ENCODE results near the gene GNAI3.

Gene GNAI3

GRCh38 chr1:109548321-109549267 lies at the start of gene GNAI3:
Gene GNAI3, plus strand, starts transcription at chr1:109548615. Its CDS starts 106 bp downstream, at chr1:109548721.
- DNase-seq, result peak; percentile 92

DNA sequence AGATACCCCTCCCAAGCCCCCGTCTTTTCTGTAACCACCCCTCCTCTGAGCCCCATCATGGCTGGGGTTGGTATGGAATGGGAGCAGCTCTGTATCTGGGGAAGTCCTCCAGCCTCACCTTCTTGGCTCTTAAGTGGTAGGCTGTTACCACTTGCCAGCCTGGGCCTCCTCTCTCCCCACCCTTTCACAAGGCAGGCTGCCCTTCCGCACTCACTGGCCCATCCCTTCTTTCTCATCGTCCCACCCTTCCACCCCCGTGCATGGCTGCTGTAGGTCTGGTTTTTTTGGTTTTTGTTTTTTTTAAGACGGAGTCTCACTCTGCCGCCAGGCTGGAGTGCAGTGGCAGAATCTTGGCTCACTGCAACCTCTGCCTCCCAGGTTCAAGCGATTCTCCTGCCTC lies 49.3 kb upstream of the GNAI3 start:
- no peak for DNase-seq

GRCh38 chr1:109499661-109500536 lies 48.5 kb upstream of the GNAI3 start:
- DNase-seq, result peak; percentile 24

GRCh38 chr1:109500941-109501381 lies 47.5 kb upstream of the GNAI3 start:
- no peak for DNase-seq

DNA sequence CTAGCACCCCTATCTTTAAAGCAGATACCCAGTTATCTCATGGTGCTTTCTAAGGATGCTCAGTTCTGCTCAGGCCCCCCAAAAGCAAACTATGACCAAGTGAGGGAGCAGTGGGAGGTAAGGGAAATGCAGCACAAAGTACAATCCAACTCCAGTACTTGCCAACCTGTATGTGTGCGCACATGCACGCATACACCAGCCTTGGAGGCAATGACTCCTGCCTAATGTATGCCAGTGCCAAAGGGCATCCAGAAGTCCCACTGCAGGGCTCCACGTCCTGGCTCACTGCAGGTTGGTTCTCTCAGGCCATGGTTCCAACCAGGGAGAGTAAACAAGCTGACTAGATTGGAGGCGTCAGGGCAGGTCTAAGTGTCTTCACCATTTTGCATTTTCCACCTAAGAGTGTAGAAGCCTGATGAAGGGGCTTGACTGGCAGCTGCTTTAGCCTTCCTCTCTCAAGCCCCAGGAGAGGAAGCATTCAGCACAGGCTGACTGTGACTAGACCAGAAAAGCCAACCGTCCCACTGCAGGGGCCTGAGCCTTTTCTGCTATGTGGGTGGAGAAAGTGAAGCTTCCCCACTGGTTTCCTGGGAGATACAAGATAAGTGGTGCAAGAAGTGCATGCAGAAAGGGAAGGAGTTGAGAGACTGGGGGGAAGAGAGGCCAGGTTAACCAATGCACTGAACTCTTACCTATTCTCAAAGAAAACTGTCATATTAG lies 46.6 kb upstream of the GNAI3 start:
- DNase-seq, result no peak

GRCh38 chr1:109502364-109502851 lies 46.0 kb upstream of the GNAI3 start:
- DNase-seq, result no peak

- no peak for DNase-seq
Measured at GRCh38 chr1:109503935-109504334, 44.5 kb upstream of the GNAI3 start.

- DNase-seq, result no peak
Measured at GRCh38 chr1:109504974-109505373, 43.4 kb upstream of the GNAI3 start.

DNA sequence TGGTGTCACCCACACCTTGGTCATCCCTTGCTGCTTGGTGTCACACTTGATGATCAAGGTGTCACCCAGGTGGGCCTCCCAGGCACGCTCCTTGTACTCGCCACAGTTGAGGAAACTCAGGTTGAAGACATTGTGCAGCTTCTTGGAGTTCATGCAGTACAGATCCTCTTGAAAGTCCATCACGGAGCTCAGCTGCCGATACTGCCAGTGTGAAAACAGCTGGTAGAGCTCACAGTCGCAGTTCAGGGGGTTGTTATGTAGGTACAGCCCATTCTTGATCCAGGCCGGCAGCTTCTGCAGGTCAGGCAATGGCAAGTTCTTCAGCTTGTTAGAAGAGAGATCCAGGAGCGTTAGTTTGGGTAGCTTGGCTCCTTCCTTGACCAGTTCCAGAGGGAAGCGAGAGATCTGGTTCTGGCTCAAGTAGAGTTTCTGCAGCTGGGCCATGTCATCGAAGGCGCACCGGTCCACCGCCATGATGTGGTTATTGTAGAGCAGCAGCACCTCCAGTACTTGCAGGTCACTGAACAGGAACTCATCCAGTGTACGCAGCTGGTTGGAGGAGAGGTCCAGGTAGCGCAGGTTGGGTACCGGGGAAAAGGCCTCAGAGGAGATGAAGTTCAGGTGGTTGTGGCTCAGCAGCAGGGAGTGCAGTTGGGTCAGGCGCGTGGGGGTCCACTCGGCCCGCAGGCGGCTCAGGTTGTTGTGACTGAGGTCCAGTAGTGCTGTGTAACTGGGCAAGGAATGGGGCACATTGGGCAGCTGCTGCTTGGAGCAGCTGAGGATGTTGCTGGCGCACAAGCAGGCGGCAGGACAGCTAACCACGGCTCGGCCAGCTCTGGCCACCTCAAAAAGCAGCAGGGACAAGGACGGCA lies 40.2 kb upstream of the GNAI3 start:
- DNase-seq, result no peak

DNA sequence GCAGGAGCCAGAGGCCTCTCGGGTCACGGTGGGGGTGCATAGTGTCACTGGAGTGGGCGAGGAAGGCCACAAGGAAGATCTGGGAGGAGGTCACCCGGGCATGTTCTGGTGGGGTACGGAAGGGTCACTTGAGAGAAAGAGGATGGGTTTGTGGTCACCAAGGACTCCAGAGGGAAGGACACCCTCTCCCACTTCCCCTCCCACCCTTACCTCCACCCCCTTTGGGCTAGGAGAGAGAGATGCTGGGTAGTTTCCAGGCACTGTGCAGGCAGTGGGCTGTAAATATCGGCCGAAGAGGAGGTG lies 39.6 kb upstream of the GNAI3 start:
- no peak for DNase-seq

GRCh38 chr1:109509176-109510134 lies 39.0 kb upstream of the GNAI3 start, which contains the start of gene AMIGO1:
Gene AMIGO1, minus strand, starts transcription at chr1:109509727. Its CDS starts 815 bp downstream, at chr1:109508912.
- DNase-seq, result peak; percentile 59

DNA sequence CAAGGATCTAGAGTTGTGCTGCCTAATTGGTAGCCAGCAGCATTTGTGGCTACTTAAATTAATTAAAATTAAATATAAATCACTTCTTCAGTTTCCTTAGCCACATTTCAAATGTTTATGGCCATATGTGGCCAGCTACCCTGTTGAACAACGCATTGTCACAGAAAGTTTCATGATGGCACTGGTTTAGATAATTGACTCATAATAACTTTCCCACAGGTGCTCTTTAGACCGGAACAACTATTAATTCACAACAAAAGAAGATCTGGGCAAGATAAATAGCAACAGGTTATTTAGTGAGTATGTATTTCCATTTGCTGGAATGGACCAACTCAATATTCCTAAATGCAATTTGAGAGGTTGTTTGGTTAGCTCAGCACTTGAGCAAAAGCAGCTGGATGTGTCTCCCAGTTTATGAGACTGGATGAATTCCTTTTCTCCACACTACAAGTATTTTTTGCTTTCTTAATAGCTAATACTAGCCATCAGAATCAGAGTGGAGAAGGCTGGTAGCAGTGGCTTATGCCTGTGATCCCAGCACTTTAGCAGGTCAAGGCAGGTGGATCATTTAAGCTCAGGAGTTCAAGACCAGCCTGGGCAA lies 35.2 kb upstream of the GNAI3 start:
- DNase-seq, result no peak

- DNase-seq, result no peak
Measured at GRCh38 chr1:109514846-109515245, 33.6 kb upstream of the GNAI3 start.

DNA sequence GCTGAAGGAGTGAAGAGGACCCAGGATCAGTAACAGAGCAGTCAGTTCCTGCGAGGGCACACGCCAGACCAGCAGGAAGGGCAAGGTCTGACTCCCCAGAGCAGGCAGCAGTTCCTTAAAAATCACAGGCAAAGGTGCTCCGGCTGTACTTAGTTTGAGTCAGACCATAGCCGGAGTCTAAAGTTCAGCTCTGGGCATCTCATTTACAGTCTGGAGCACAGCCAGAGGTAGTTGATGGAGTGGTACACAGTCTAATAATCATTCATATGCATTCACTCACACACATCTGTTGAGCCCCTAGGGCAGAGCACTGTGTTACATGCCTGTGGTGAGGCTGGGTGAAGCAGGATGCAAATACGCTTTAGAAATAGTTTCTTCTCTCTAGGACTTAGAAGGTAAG lies 31.5 kb upstream of the GNAI3 start:
- no peak for DNase-seq

DNA sequence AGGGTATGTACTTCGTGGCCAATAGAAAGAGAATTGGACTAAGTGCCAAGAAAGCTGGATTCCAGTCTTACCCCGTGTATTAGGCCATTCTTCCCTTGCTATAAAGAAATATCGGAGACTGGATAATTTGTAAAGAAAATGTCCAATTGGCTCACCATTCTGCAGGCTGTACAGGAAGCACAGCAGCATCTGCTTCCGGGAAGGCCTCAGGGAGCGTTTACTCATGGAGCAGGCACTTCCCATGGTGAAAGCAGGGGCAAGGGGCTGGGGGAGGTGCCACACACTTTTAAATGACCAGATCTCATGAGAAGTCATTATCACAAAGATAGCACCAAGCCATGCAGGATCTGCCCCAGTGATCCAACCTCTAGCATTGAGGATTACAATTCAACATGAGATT lies 31.1 kb upstream of the GNAI3 start:
- no peak for DNase-seq

GRCh38 chr1:109521002-109521951 lies 27.1 kb upstream of the GNAI3 start:
- no peak for DNase-seq

DNA sequence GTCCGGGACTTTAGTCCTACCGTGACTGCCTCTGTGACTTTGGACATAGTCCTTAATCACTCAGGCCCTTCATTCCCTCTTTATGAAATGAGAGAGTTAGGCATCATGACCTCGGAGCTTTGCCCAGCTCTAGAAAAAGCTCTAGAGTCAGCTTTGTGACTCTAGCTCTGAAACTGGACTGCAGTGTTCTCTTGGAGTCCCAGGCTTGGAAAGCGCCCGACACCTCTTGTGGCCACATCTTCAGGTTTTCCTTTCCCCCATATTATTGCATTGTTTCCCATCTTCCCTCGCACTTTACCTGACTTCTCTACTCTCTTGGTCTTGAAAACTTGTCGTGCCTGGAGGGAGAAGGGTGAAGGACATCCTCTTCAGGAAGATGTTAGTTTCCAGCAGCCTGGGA lies 26.4 kb upstream of the GNAI3 start:
- no peak for DNase-seq

- DNase-seq, result no peak
Measured at GRCh38 chr1:109523706-109524105, 24.7 kb upstream of the GNAI3 start.

Data from NCI-H1092 treated with DMSO at 0.1 percent for 48 hours (cell line).